Heart right ventricle (tissue), 16 donors: ENCODE measurements around the gene SUCLA2. TPM values are rescaled to one million over a fixed set of nuclear protein-coding genes. Genes with fewer than 3 reads are reported as not detected.

Experiments
- ATAC-seq, 8 donors: fragments of 200-7000 bp; cut with Tn5 transposase; one replicate each; pipeline ENCODE4 v1.9.1; 2020; ENCODE audit warnings: mild to moderate bottlenecking in 8 of 8, moderate library complexity in 8 of 8, moderate number of reproducible peaks in 1 of 8
- DNase-seq, 2 donors: peaks; one replicate each; pipeline ENCODE4 v3.0.0-alpha.2; 2020
- H3K27ac ChIP-seq, 10 donors: fragments of 200-600 bp; sonication (generic) in 2 of 10; one replicate each; pipeline versions ENCODE4 v1.5.0 to v1.8.0; 2020 to 2022; ENCODE audit warnings: mild to moderate bottlenecking in 3 of 10
- H3K27me3 ChIP-seq, 7 donors: fragments of 200-600 bp; one replicate each; pipeline ENCODE4 v1.8.0; 2021 to 2022; ENCODE audit warnings: mild to moderate bottlenecking in 2 of 7
- H3K36me3 ChIP-seq, 9 donors: fragments of 200-600 bp; sonication (generic) in 1 of 9; one replicate each; pipeline versions ENCODE4 v1.5.0 to v1.8.0; 2020 to 2022; ENCODE audit warnings: mild to moderate bottlenecking in 2 of 9
- H3K4me1 ChIP-seq, 9 donors: fragments of 200-600 bp; sonication (generic) in 1 of 9; one replicate each; pipeline versions ENCODE4 v1.5.0 to v1.8.0; 2020 to 2022; ENCODE audit warnings: mild to moderate bottlenecking in 4 of 9
- H3K4me3 ChIP-seq, 10 donors: fragments of 200-600 bp; sonication (generic) in 2 of 10; one replicate each; pipeline versions ENCODE4 v1.5.0 to v1.8.0; 2020 to 2022; ENCODE audit warnings: mild to moderate bottlenecking in 7 of 10, moderate library complexity in 2 of 10
- H3K9me3 ChIP-seq, 11 donors: fragments of 200-600 bp in 10 of 11; sonication (generic) in 2 of 11; one replicate each; pipeline versions ENCODE4 v1.5.0 to v1.8.0; 2013 to 2022; ENCODE audit warnings: mild to moderate bottlenecking in 2 of 11, control low read depth in 1 of 11, moderate library complexity in 1 of 11
- CTCF ChIP-seq, 9 donors: fragments of 200-600 bp; sonication (generic) in 2 of 9; IDR thresholded peaks; one replicate each; pipeline versions ENCODE4 v1.5.0 to v1.8.0; 2021 to 2022; ENCODE audit warnings: antibody characterized with exemption in 9 of 9, mild to moderate bottlenecking in 5 of 9, moderate library complexity in 1 of 9
- WGBS, 2 donors: extraction: QIAGEN DNeasy Blood & Tissue Kit; methylation state at CpG; one replicate each; pipeline ENCODE4 v1.1.7; 2013; ENCODE audit warnings: inconsistent platforms in 1 of 2; 5-methylcytosine and 5-hydroxymethylcytosine counted together
- intact Hi-C, 10 donors: fragments of 100-400 bp; cut with DNase I; formaldehyde crosslinking; loops; one replicate each; pipeline versions ENCODE4 v1.11.1 to v1.14.2; 2022
- polyA plus RNA-seq, 2 donors: library from polyadenylated mRNA; stranded (reverse); fragments of 200-250 nt; gene quantifications; one replicate each; pipeline ENCODE4 v1.2.3, GENCODE V29; 2013
- total RNA-seq, 10 donors: library from RNA; stranded (reverse); fragmentation: NEBNext Ultra II Directional in 3 of 10; extraction: Animal tissue kit (Norgen Biotek cat#: 25700) in 3 of 10; gene quantifications; one replicate each; pipeline versions ENCODE4 v1.2.1 to v1.2.4, GENCODE V29; 2021 to 2023
- donor health status: Arrhythmogenic right ventricular cardiomyopathy.
- donor health status: ischemic (EF 13 %, LVEDD 7.1; RV severe dilation, severe dysfunction).
- donor health status: healthy with polysubstance abuse.
- donor health status: DM: no; HTN: yes; CAD: no.
- donor health status: DM: no; HTN: no; CAD: no.
- donor health status: ischemic (EF 25% LVEDD 6.9; RV normal size, moderate dysfunction).
- donor health status: ischemic (EF 25% LVEDD 5.7; RV mildly dilated, moderate dysfunction).
- donor health status: healthy.
- donor health status: DM: yes; HTN: yes; CAD: no.
- donor health status: Ischemic cardiomyopathy.
- donor health status: ischemic (EF 35%, LVEDD 5.7; RV mildly dilated, moderate dysfunction).
- donor health status: nonischemic (EF 11% LVEDD 7.7; RV severe dilation, severe dysfunction).
- donor health status: DM: yes; HTN: yes; CAD: no.
- donor health status: PGD.
- donor health status: ischemic (EF 29% LVEDD 5.4; RV normal size, mild dysfunction).
- donor health status: nonischemic (EF 23%, LVEDD 6.1; RV moderate dilation, normal function).

Gene SUCLA2
- total and polyA plus RNA-seq, 12 donors: 21.2 to 172 (median 148) TPM

GRCh38 chr13:47962237-47962636 lies 38.8 kb downstream of the SUCLA2 start:
- DNase-seq: no peak
- H3K4me1 ChIP-seq: no peaks in the 10 kb centered on the region
- H3K9me3 ChIP-seq: peaks cover 0 to 32% (median 2%) of the 10 kb centered on the region in 11 donors
- H3K27me3 ChIP-seq: no peaks in the 10 kb centered on the region
- intact Hi-C loops: no loop called here
- no peak overlapping the region for H3K27ac ChIP-seq
- H3K4me3 ChIP-seq: no peak overlapping the region
- peaks cover 0 to 98% (median 58%) of the 10 kb centered on the region in 9 donors for H3K36me3 ChIP-seq
- no peak for ATAC-seq
- 89 to 91% methylated on average over 1 of the region's 1 CpG for WGBS, 2 donors
- TF ChIP-seq CTCF (IDR thresholded peaks at IDR 0.05): no peak

- intact Hi-C loops: no loop called here
- TF ChIP-seq CTCF (IDR thresholded peaks at IDR 0.05): no peak
- H3K27ac ChIP-seq: no peak overlapping the region
- peaks cover 0 to 96% (median 55%) of the 10 kb centered on the region in 9 donors for H3K36me3 ChIP-seq
- no peaks in the 10 kb centered on the region for H3K27me3 ChIP-seq
- H3K4me3 ChIP-seq: no peak overlapping the region
- WGBS, 2 donors: 82 to 91% methylated on average over 4 of the region's 4 CpGs
- H3K4me1 ChIP-seq: no peaks in the 10 kb centered on the region
- ATAC-seq (no peak), DNase-seq (no peak)
- H3K9me3 ChIP-seq: peaks cover 0 to 41% (median 5%) of the 10 kb centered on the region in 11 donors
Observed at GRCh38 chr13:47959468-47960247, 41.4 kb downstream of the SUCLA2 start.

GRCh38 chr13:47957073-47957472 lies 44.0 kb downstream of the SUCLA2 start:
- ATAC-seq: no peak
- Histone ChIP-seq H3K27me3 (no peaks in the 10 kb centered on the region), H3K27ac (no peak overlapping the region), H3K9me3 (peaks cover 0 to 41% (median 5%) of the 10 kb centered on the region in 11 donors), H3K36me3 (peaks cover 0 to 95% (median 42%) of the 10 kb centered on the region in 9 donors), H3K4me3 (no peak overlapping the region), H3K4me1 (no peaks in the 10 kb centered on the region)
- no peak for DNase-seq
- no peak for TF ChIP-seq CTCF (IDR thresholded peaks at IDR 0.05)
- intact Hi-C loops: no loop called here
- 94% methylated on average over 5 of the region's 5 CpGs for WGBS, 2 donors

- peaks cover 0 to 41% (median 5%) of the 10 kb centered on the region in 11 donors for H3K9me3 ChIP-seq
- H3K36me3 ChIP-seq: peaks cover 0 to 93% (median 34%) of the 10 kb centered on the region in 9 donors
- no peak overlapping the region for H3K4me3 ChIP-seq
- no peaks in the 10 kb centered on the region for H3K4me1 ChIP-seq
- WGBS, 2 donors: 92 to 96% methylated on average over 2 of the region's 2 CpGs
- H3K27me3 ChIP-seq: no peaks in the 10 kb centered on the region
- no peak for TF ChIP-seq CTCF (IDR thresholded peaks at IDR 0.05)
- intact Hi-C loops: no loop called here
- H3K27ac ChIP-seq: no peak overlapping the region
- DNase-seq: no peak
- ATAC-seq: no peak
Observed at GRCh38 chr13:47955836-47956235, 45.2 kb downstream of the SUCLA2 start.
